ENCODE data around the gene LRRC27. TPM values are rescaled to one million over a fixed set of nuclear protein-coding genes. Genes with fewer than 3 reads are reported as not detected.

The LRRC27 gene
- total RNA-seq, 4 donors from 2014 or later = 5.9 to 69.5 (median 8.3) TPM; not detected in 1

DNA sequence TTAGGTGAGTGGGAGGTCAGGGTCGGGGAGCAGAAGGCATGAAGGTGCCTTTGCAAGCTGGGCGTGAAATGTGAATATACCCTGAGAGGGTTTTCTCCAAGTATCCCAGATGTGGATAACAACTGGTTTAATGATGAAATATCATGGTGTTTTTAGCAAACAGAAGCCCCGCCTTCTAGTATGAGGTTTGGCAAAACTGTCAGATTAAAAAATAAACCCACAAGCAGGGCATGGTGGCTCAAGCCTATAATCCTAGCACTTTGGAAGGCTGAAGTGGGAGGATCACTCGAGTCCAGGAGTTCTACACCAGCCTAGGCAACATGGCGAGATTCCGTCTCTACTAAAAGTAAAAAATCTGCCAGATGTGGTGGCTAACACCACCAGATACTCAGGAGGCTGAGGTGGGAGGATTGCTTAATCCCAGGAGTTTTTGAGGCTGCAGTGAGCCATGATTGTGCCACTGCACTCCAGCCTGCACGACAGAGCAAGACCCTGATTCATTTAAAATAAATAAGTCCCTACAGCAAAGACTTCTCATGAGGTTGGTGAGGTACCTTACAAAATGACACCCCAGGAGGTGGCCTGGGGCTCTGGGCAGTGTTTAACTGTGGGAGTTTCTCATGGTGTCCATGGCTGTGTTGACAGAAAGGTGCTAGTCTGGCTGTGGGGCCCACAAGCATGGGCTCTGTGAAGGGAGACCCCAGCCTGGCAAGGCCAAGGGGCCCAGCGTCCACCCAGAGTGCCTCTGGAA lies 58.4 kb downstream of the LRRC27 start:
- no peak for TF ChIP-seq POLR2AphosphoS5 (IDR thresholded peaks at IDR 0.05)
- TF ChIP-seq, protein P1, sequence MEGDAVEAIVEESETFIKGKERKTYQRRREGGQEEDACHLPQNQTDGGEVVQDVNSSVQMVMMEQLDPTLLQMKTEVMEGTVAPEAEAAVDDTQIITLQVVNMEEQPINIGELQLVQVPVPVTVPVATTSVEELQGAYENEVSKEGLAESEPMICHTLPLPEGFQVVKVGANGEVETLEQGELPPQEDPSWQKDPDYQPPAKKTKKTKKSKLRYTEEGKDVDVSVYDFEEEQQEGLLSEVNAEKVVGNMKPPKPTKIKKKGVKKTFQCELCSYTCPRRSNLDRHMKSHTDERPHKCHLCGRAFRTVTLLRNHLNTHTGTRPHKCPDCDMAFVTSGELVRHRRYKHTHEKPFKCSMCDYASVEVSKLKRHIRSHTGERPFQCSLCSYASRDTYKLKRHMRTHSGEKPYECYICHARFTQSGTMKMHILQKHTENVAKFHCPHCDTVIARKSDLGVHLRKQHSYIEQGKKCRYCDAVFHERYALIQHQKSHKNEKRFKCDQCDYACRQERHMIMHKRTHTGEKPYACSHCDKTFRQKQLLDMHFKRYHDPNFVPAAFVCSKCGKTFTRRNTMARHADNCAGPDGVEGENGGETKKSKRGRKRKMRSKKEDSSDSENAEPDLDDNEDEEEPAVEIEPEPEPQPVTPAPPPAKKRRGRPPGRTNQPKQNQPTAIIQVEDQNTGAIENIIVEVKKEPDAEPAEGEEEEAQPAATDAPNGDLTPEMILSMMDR (IDR thresholded peaks at IDR 0.05) = no peak
- no peak for TF ChIP-seq POLR2A (IDR thresholded peaks at IDR 0.05)
- 67 to 82% methylated on average over 1 to 8 of the region's 8 CpGs for whole genome bisulfite sequencing, 2 donors (ENCODE audit: low coverage in 1 of 2)
- no peak overlapping the region for H3K4me3 ChIP-seq
- intact Hi-C loops (cut with DNase I; ENCODE audit: low total_unique reads) = no loop called here
- peak; percentile 3 for DNase-seq
- H3K27ac ChIP-seq = no peak overlapping the region
- H3K36me3 ChIP-seq = no peaks in the 10 kb centered on the region
- peaks cover 10 to 18% (median 13%) of the 10 kb centered on the region in 4 donors for H3K4me1 ChIP-seq
- in situ Hi-C loops (cut with MboI; ENCODE audit: low pct_ligation_motif_present in 1 of 4, low pct_unique_long_range_greater_than_20kb in 1 of 4, low sequenced_read_pairs in 3 of 4) = loop anchor here in 3 of 4 donors (5.0 to 25.0 kb wide), 3 partner anchors 62 to 247 kb away; partner anchors contain the start of gene INPP5A (in 2 of the 3)
- H3K9me3 ChIP-seq = no peaks in the 10 kb centered on the region
- H3K27me3 ChIP-seq = no peaks in the 10 kb centered on the region

DNA sequence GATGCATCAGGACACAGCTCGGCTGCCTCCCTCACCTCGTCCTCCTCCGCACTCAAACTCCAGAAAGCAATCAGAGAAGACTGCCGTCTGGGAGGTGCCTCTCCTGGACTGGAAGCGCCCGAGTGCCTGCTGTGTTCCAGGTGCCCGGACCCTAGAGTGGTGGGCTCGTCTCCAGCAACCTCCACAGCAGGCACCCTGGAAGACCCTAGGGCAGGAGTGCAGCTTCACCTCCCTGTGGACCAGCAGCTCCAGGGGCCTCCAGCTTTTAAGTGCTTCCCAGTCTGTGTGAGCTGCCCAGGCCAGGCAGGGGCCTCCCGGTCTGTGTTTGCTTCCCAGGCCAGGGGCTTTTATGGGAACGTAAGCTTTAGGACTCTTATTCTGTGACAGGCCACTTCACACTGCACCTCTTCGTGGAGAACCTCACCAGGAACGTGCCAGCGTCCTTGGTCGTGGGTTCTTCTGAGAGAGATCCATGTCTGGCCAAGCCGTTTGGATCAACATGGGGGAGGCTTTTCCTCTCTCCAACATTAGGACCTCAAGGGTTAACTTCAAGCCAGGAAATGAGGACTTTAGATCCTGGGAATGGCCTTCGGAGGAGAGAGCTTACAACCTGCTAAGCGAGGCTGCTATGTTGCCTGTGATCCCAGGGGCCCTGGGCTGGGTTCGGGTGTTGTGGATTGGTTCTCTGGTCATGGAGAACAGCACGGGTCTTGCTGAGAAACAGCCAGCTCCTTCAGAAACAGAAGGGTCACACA lies 59.1 kb downstream of the LRRC27 start:
- H3K9me3 ChIP-seq = no peaks in the 10 kb centered on the region
- H3K27ac ChIP-seq = no peak overlapping the region
- intact Hi-C loops (cut with DNase I; ENCODE audit: low total_unique reads) (no loop called here), in situ Hi-C loops (cut with MboI; ENCODE audit: low pct_ligation_motif_present in 1 of 4, low pct_unique_long_range_greater_than_20kb in 1 of 4, low sequenced_read_pairs in 3 of 4) (loop anchor here in 3 of 4 donors (5.0 to 25.0 kb wide), 3 partner anchors 61 to 246 kb away; partner anchors contain the start of gene INPP5A (in 2 of the 3))
- H3K4me1 ChIP-seq = peaks cover 10 to 25% (median 21%) of the 10 kb centered on the region in 4 donors
- peak; percentile 4 for DNase-seq
- no peaks in the 10 kb centered on the region for H3K27me3 ChIP-seq
- TF ChIP-seq EP300 (IDR thresholded peaks at IDR 0.05; ENCODE audit: low read depth) (no peak), POLR2A (IDR thresholded peaks at IDR 0.05) (no peak), POLR2AphosphoS5 (IDR thresholded peaks at IDR 0.05) (no peak)
- TF ChIP-seq, protein P1 (IDR thresholded peaks at IDR 0.05) = no peak
- H3K36me3 ChIP-seq = no peaks in the 10 kb centered on the region
- no peak overlapping the region for H3K4me3 ChIP-seq
- 79% methylated on average over 18 of the region's 19 CpGs; no CpG with 5 or more reads in 1 of the 2 donors for whole genome bisulfite sequencing, 2 donors (ENCODE audit: low coverage in 1 of 2)

DNA sequence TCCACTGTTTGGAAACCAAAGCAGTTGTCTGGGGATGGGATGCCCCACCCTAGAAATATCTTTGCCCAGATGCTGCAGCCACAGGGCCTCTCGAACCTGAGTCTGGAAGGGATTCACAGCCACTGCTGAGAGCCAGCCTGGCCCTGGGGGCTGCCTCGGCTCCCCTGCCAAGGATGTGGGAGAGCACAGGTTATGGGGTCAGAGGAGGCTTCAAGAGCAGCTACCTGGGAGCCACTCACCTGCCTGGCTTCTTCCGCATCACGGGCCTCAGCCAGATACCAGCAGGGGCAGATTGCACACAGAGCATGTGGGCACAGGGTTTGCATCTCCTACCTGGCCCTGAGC lies 59.7 kb downstream of the LRRC27 start:
- 95% methylated on average over 4 of the region's 4 CpGs; no CpG with 5 or more reads in 1 of the 2 donors for WGBS, 2 donors (ENCODE audit: low coverage in 1 of 2)
- peak; percentile 5 for DNase-seq
- Histone ChIP-seq H3K9me3 (no peaks in the 10 kb centered on the region), H3K36me3 (no peaks in the 10 kb centered on the region), H3K4me1 (peaks cover 10 to 26% (median 22%) of the 10 kb centered on the region in 4 donors), H3K27ac (no peak overlapping the region), H3K27me3 (no peaks in the 10 kb centered on the region), H3K4me3 (no peak overlapping the region)
- intact Hi-C loops (cut with DNase I; ENCODE audit: low total_unique reads) = loop anchor here (2.0 kb wide), 1 partner anchor 59 kb away; no protein-coding TSS in a partner anchor
- in situ Hi-C loops (cut with MboI; ENCODE audit: low pct_ligation_motif_present in 1 of 4, low pct_unique_long_range_greater_than_20kb in 1 of 4, low sequenced_read_pairs in 3 of 4) = loop anchor here in 3 of 4 donors (5.0 to 25.0 kb wide), 3 partner anchors 61 to 246 kb away; partner anchors contain the start of gene INPP5A (in 2 of the 3)
- TF ChIP-seq, protein P1 (IDR thresholded peaks at IDR 0.05) = no peak
- TF ChIP-seq POLR2AphosphoS5 (IDR thresholded peaks at IDR 0.05) = no peak
- TF ChIP-seq POLR2A (IDR thresholded peaks at IDR 0.05) = no peak
- no peak for TF ChIP-seq EP300 (IDR thresholded peaks at IDR 0.05; ENCODE audit: low read depth)

All from transverse colon (tissue), 4 donors.